GM12892 (cell line): ENCODE data around the gene NXF1.

Experiments used
- DNase-seq: peaks from one replicate; pipeline ENCODE4 v3.0.0; 2011; ENCODE audit not compliant: insufficient read length
- FAIRE-seq: peaks from 2 replicates; lab custom pipeline; 2011; peaks lifted over from hg19 to GRCh38; lab: Jason Lieb, UNC
- POLR2A ChIP-seq: IDR thresholded peaks from 2 replicates; pipeline ENCODE4 v1.6.1; 2011; ENCODE audit warnings: low read depth, low read length, control low read depth
- POLR2AphosphoS5 ChIP-seq: IDR thresholded peaks from 2 replicates; pipeline ENCODE4 v1.6.1; 2011; ENCODE audit warnings: low read depth, low read length, control low read depth
- TAF1 ChIP-seq: IDR thresholded peaks from 2 replicates; pipeline ENCODE4 v1.6.1; 2011; ENCODE audit warnings: low read depth, mild to moderate bottlenecking, control low read depth, low read length, borderline replicate concordance

The NXF1 gene

GRCh38 chr11:62792202-62792575, 13.1 kb downstream of the NXF1 start:
- no peak for FAIRE-seq
- DNase-seq = no peak
- no peak for TF ChIP-seq TAF1
- no peak for TF ChIP-seq POLR2AphosphoS5
- TF ChIP-seq POLR2A = no peak

DNA sequence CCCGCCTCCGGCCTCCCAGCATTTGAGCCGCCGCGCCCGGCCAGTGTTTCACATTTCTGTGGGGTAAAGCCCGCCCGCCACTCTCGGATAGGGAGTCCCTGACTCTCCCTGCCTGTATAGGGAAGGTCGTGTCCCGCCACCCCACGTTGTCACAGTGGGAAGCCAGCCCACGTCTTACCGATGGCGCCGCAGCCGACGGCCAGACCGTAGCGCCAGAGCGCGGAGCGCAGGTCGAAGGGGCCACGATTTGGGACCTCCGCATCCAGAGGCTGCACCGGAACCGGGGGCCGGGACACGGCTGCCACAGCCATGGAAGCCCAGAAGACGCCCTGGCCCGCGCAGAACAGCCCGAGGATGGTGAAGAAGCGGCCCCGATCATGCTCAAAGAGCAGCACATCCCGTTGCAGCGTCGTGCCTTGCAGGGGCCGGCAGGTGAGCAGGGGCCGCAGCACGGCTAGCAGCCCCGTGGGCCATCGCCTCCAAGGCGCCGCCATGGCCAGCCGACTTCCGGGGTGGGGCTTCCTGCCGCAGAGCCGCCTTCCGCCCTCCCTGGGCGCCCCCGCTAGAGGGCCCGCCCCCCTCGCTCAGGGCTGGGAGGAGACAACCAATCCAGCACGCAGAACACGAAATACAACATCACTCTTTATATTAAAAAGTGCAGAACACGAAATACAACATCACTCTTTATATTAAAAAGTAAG, 13.6 kb downstream of the NXF1 start, which contains the start of gene TMEM223:
Gene TMEM223, minus strand, starts transcription at position 506 of the 701 bp plus-strand sequence. Its CDS starts 12 bp downstream, at position 494.
- peak; percentile 90 for DNase-seq
- FAIRE-seq = peak; percentile 96
- TF ChIP-seq POLR2A (peak; percentile 97), TAF1 (peak; percentile 75), POLR2AphosphoS5 (peak; percentile 98)

GRCh38 chr11:62789576-62789975, 15.7 kb downstream of the NXF1 start:
- DNase-seq = no peak
- no peak for FAIRE-seq
- TF ChIP-seq TAF1 (no peak), POLR2A (peak; percentile 15; the same call in 1 of the 2 replicates), POLR2AphosphoS5 (no peak; the same call in 1 of the 2 replicates)

DNA sequence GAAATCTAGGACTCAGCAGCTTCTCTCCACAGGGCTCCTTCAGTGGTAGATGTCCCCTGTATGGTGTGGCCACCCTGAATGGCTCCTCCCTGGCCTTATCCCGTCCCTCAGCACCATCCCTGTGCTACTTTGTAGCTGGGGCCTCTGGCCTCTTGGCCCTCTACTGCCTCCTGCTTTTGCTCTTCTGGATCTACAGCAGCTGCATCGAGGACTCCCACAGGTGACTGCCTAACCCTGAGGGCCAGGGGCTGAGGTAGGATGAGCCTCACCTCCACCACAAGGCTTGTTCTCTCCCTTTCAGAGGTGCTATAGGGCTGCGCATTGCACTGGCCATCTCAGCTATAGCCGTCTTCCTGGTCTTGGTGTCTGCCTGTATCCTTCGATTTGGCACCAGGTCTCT, 16.2 kb downstream of the NXF1 start:
- TF ChIP-seq POLR2AphosphoS5 (no peak), TAF1 (no peak), POLR2A (no peak)
- FAIRE-seq = no peak
- DNase-seq = no peak

DNA sequence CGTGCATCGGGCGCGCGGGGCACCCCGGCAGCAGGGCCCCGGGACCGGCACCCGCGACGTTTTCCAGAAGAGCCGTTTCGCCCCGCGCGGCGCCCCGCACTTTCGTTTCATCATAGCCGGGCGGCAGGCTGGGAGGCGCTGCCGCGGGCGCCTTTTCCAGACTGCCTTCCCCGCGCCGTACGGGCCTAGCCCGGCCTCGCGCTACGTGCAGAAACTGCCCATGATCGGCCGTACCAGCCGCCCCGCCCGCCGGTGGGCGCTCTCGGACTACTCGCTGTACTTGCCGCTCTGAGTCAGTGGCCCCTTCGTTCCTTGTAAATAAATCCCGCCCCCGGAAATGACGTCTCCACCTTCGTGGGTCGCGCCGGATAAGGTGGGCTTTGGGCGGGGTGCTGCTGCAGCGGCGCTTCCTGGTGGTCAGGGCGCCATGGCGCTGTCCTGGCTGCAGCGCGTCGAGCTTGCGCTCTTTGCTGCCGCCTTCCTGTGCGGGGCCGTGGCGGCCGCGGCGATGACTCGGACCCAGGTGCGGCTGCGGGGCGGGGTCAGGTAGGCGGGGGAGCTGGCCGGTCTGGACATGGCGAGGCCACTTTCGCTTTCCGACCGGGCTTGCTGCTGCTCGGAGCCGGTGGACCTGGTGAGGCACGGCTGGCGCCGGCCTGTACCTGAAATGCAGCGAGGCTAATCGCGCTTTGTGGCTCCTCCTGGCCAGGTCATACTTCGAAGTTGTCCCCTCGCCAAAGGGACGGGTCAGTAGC, 18.1 kb downstream of the NXF1 start, which contains the start of gene TMEM179B:
Gene TMEM179B, plus strand, starts transcription at position 398 of the 755 bp plus-strand sequence. Its CDS starts 30 bp downstream, at position 428.
- FAIRE-seq = peak; percentile 98

DNA sequence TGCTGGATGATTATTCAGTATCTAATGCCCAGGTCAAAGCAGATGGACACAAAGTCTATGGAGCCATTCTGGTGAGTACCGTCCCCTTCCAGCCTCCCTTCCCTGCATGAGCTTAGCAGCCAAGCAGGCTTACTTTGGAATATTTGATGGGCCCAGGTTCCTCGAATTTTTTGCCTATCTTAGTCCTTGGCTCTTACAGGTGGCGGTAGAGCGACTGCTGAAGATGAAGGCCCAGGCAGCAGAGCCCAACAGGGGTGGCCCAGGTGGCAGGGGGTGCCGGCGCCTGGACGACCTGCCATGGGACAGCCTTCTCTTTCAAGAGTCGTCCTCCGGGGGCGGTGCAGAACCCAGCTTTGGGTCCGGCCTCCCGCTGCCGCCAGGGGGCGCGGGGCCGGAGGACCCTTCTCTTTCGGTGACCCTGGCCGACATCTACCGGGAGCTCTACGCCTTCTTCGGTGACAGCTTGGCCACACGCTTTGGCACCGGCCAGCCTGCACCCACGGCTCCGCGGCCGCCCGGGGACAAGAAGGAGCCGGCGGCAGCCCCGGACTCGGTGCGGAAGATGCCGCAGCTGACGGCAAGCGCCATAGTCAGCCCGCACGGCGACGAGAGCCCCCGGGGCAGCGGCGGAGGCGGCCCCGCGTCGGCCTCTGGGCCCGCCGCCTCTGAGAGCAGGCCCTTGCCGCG, 18.8 kb downstream of the NXF1 start:
- peak; percentile 90 for DNase-seq
- TF ChIP-seq TAF1 (0 out of 2 replicates have a peak, but pooled peaks have one; percentile 29), POLR2A (no peak)
- FAIRE-seq = no peak

More for the DNA sequence above, 18.1 kb downstream of the NXF1 start, which contains the start of gene TMEM179B:
- DNase-seq = peak; percentile 95
- TF ChIP-seq POLR2A = peak; percentile 99
- TF ChIP-seq POLR2AphosphoS5 = peak; percentile 98
- TF ChIP-seq TAF1 = peak; percentile 75

- DNase-seq = no peak
- TF ChIP-seq TAF1 (no peak), POLR2AphosphoS5 (no peak), POLR2A (no peak)
- FAIRE-seq = no peak
These were observed 22.5 kb downstream of the NXF1 start for GRCh38 chr11:62782753-62783152.

GRCh38 chr11:62778441-62778840, 26.8 kb downstream of the NXF1 start:
- no peak for TF ChIP-seq POLR2AphosphoS5
- TF ChIP-seq TAF1 = no peak
- no peak for TF ChIP-seq POLR2A
- FAIRE-seq (no peak), DNase-seq (no peak)

DNA sequence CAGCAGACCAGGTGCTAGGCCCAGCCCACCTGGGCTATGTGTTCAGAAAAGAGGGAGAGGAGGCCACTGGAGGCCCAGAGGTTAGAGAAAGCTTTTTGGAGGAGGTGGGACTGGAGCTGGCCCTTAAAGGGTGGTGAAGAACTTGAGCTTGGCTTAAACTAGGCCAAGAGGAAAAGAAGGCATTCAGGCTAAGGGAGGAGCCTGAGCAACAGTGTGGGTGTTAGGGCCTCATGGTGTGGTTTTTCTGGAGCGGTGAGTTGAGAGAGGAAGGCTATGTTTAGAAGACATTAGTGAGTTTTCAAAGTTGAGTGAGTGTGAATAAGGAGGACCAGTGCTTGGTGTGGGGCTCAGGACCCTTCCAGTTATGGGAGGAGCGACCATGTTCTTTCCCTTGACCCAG, 27.9 kb downstream of the NXF1 start:
- DNase-seq = no peak
- no peak for FAIRE-seq
- no peak for TF ChIP-seq TAF1
- no peak for TF ChIP-seq POLR2A
- no peak for TF ChIP-seq POLR2AphosphoS5

GRCh38 chr11:62775646-62776045, 29.6 kb downstream of the NXF1 start:
- no peak for FAIRE-seq
- no peak for DNase-seq
- TF ChIP-seq POLR2AphosphoS5 (no peak), POLR2A (no peak), TAF1 (no peak)

- FAIRE-seq (no peak), DNase-seq (no peak)
- no peak for TF ChIP-seq POLR2A
- no peak for TF ChIP-seq POLR2AphosphoS5
- no peak for TF ChIP-seq TAF1
These were observed 30.8 kb downstream of the NXF1 start for GRCh38 chr11:62774407-62774806.
